Subcutaneous adipose tissue (tissue), 4 donors: ENCODE results near the gene PMF1. TPM values are rescaled to one million over a fixed set of nuclear protein-coding genes. Genes with fewer than 3 reads are reported as not detected.

Source experiments
- total RNA-seq, 4 donors: library from RNA; depleted of rRNA; stranded (reverse); fragments of >200 nt; gene quantifications; one replicate each; pipeline ENCODE4 v1.1.0, GENCODE V29; 2016
- TF ChIP-seq, protein P1 (sequence below): fragments of 450-650 bp; IDR thresholded peaks from one replicate; pipeline ENCODE4 v1.5.1; 2016; ENCODE audit warnings: low read depth, mild to moderate bottlenecking, control low read depth, antibody characterized with exemption, moderate library complexity

The PMF1 gene
- total RNA-seq, 4 donors from 2014 or later = 36.3 to 51.2 (median 41.0) TPM

DNA sequence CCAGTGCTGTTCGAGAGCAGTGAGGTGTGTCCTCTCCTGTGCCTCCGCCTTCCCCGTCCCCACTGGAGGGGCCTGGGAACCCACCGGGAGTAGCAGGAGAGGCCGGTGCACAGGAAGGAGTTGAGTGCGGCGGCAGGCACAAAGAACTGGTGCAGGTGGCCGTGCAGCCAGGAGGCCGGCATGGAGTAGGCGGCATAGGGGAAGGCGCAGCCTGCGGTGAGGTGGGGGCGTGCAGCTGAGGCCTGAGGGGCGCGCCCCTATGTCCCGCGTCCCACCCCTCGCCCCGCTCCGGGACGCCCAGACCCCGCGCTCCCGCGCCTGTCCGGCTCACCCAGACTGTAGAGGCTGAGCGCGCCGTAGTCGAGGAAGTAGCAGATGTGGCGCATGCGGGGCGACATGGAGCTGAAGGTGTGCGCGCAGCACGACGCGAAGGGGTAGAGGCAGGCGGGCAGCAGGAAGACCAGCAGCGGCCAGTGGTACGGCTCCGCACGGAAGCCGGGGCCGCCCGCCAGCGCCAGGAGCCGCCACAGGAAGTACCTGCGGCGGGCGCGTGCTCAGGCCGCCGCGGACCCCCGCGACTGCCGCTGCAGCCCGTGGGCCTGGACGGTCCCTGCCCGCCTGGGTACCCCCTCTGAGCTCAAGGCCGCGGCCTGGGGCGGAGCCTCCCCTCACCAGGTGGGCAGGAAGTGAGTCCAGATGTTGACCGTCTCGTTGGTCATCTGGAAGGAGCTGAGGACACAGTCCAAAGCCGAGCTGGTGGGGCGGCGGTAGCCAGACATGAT is 32.8 kb downstream of the PMF1 start:
- TF ChIP-seq, protein P1, sequence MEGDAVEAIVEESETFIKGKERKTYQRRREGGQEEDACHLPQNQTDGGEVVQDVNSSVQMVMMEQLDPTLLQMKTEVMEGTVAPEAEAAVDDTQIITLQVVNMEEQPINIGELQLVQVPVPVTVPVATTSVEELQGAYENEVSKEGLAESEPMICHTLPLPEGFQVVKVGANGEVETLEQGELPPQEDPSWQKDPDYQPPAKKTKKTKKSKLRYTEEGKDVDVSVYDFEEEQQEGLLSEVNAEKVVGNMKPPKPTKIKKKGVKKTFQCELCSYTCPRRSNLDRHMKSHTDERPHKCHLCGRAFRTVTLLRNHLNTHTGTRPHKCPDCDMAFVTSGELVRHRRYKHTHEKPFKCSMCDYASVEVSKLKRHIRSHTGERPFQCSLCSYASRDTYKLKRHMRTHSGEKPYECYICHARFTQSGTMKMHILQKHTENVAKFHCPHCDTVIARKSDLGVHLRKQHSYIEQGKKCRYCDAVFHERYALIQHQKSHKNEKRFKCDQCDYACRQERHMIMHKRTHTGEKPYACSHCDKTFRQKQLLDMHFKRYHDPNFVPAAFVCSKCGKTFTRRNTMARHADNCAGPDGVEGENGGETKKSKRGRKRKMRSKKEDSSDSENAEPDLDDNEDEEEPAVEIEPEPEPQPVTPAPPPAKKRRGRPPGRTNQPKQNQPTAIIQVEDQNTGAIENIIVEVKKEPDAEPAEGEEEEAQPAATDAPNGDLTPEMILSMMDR = no peak

DNA sequence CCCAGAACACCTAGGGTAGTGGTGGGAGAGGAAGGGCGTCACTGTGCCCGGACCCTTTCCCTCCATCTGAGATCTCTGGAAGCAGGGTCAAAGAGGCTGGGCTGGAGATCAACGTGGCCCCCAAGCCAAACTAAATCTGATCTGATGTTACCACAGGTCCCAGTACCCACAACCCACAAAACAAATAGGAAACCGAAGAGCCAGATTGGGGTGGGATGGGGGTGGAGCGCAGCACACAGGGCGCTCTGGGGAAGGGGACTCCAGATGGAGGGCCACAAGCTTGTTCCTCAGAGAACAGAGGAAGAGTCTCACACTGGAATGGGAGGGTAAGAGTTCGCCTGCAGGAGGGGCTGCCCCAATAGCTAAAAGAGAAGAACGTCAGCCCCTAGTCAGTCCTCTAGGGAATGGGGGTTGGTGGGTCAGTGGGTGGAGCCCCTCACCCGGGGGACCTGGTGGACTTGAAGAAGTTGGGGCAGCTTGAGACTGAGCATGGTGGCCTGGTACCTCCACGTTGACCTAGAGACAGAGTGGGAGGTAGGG is 33.5 kb downstream of the PMF1 start:
- TF ChIP-seq, protein P1 = no peak

DNA sequence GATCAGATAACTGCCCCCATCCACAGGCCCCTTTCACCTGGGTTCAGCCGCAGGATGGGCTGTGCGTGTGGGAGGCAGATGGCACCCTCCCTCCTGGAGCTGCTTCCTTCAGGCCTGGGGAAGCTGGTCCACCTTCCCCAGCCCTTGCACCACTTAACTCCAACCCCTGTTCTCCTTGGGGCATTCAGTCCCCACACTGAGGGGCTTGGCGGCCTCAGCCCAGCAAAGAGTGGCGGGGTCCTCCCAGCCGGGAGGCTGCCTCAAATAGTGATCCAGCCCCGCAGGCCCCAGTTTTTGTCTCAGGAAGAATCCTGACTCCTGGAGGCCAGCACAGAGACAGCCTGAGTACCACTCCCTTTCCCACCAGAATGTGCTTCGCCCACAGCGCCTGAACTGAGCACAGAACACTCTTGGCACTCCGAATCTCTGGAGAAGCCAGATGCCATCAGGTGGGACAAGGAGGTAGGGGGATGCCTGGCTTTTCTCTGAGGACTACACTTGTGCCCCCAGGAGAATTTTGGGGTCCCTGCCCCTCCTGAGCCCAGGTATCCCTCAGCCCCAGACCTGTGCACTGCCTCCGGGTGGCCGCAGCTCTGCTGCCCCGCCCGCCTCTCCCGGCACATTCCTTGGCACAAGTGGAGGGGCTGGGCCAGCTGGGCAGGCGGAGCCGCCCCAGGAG is 34.1 kb downstream of the PMF1 start:
- TF ChIP-seq, protein P1 = no peak

DNA sequence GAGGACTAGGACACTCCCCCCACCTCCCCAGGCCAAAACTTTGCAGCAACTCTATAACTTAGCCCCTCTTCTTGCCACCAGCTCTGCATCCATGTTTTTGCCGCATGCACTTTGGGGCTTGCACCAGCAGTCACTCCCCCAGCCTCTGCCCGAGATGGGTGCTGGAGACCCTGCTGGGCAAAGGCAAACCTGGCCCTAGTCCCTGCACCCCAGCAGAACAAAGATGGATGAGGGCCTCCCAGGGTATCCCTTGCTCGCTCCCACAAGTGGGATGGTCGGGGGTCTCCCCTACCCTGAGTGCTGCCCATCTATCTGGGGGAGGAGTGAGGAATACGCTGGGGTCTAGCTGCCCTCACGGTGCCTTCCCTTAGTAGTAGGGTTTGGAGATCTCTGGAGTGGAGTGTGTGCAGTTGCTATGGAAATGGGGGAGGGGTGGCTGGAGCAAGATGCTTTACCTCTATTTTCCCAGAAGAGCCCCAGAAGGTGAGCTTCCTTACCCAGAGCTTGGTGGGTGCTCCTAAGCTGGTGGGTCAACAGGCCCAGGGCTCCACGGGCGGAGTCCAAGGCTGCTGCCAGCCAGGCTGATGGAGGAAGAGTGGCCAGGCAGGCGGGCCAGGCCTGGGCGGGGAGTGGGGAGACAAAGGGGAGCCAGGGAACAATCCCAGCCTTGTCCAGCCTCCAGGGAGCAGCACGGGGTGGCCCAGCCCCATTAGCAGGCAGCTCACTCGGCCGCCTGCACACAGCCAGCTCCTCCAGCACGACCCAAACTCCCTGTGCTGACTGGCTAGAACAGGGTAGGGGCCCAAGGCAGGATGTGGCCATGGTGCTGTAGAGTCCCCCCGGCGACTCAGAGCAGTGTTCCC is 34.9 kb downstream of the PMF1 start, which contains the start of gene PAQR6:
TSS of gene PAQR6 (minus strand) at position 597 of the 863 bp plus-strand sequence. CDS start 1,325 bp downstream, outside the sequence.
- TF ChIP-seq, protein P1 = no peak

DNA sequence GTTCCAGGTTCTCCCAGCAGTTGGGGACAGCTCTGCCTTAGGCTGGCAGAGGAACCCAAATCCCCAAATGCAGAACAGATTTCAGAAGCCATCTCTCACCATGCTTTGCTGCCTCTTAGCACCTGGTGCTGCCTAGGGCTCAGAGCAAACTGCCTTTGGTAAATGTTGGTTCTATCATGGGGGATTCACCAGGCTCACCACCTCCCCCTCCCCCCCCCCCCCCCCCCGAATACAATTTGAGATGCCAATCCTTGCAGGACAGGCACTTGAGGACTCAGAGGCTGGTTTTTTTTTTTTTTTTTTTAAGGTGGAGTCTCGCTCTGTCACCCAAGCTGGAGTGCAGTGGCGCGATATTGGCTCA is 35.5 kb downstream of the PMF1 start:
- TF ChIP-seq, protein P1 = no peak

DNA sequence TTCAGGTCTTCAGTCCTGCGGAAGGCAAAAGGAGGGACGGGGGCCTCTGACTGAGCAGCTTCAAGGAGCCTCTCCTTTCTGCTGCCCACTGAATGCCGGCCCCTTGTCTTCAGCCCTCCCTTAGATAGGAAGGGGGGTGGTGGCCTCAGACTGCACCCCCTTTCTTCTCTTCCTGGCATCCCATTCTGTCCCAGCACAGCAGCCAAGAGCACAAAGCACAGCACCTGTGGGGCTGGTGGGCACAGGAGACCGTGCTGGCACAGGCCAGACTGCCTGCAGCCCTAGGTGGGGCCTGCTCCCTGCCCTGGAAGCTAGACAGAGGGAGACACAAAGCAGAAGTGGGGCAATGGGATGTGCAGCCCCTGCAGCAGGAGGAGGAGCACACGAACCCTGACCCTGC is 36.8 kb downstream of the PMF1 start:
- TF ChIP-seq, protein P1 = no peak
